Kasumi-1 (cell line): ENCODE data around the gene USP9X.
"Not testable (repeated sequence)": the region's sequence is repeated elsewhere in the genome, so short reads cannot be mapped to it uniquely, and the experiment has no call there.

ENCODE experiments used
- DNase-seq, 2 experiments: peaks; one replicate each; lab custom pipeline; 2025; lab: John Stamatoyannopoulos, UW

Gene USP9X

GRCh38 chrX:41085512-41085877 lies 250 bp downstream of the USP9X start:
- DNase-seq, result peak; percentile 21 to 25

- peak; percentile 19 to 31 for DNase-seq
Observed at GRCh38 chrX:41085878-41086626, 807 bp downstream of the USP9X start.

- DNase-seq, result no peak
Observed at GRCh38 chrX:41086627-41086932, 1.3 kb downstream of the USP9X start.

- DNase-seq, result no peak
Observed at GRCh38 chrX:41087201-41087600, 2.0 kb downstream of the USP9X start.

GRCh38 chrX:41090568-41091238 lies 5.5 kb downstream of the USP9X start:
- no peak for DNase-seq

- no peak for DNase-seq
Observed at GRCh38 chrX:41092776-41093175, 7.5 kb downstream of the USP9X start.

GRCh38 chrX:41095174-41095573 lies 9.9 kb downstream of the USP9X start:
- no peak for DNase-seq

GRCh38 chrX:41095908-41096307 lies 10.7 kb downstream of the USP9X start:
- DNase-seq, result no peak

GRCh38 chrX:41096339-41096955 lies 11.2 kb downstream of the USP9X start:
- DNase-seq, result no peak

- DNase-seq, result no peak
Observed at GRCh38 chrX:41097326-41097725, 12.1 kb downstream of the USP9X start.

GRCh38 chrX:41100200-41100599 lies 15.0 kb downstream of the USP9X start:
- no peak for DNase-seq

- no peak for DNase-seq
Observed at GRCh38 chrX:41100819-41101218, 15.6 kb downstream of the USP9X start.

GRCh38 chrX:41105005-41105404 lies 19.8 kb downstream of the USP9X start:
- no peak for DNase-seq

- DNase-seq, result not testable (repeated sequence)
Observed at GRCh38 chrX:41106257-41106656, 21.0 kb downstream of the USP9X start.

- DNase-seq, result no peak
Observed at GRCh38 chrX:41108007-41108406, 22.8 kb downstream of the USP9X start.

GRCh38 chrX:41108463-41109205 lies 23.4 kb downstream of the USP9X start:
- DNase-seq, result no peak

GRCh38 chrX:41110801-41111625 lies 25.8 kb downstream of the USP9X start:
- no peak for DNase-seq

- peak; percentile 27 to 33 for DNase-seq
Observed at GRCh38 chrX:41115104-41115425, 29.8 kb downstream of the USP9X start.

- no peak for DNase-seq
Observed at GRCh38 chrX:41116948-41117347, 31.7 kb downstream of the USP9X start.

- DNase-seq, result no peak
Observed at GRCh38 chrX:41118156-41118555, 32.9 kb downstream of the USP9X start.

GRCh38 chrX:41119803-41120202 lies 34.6 kb downstream of the USP9X start:
- no peak for DNase-seq

GRCh38 chrX:41121766-41122165 lies 36.5 kb downstream of the USP9X start:
- DNase-seq, result no peak
